Measurements from ENCODE around the gene NF2.

The NF2 gene

GRCh38 chr22:29723766-29724165 is 120.3 kb downstream of the NF2 start:
- no peak for DNase-seq (ENCODE audit: low read depth)

GRCh38 chr22:29724843-29725242 is 121.4 kb downstream of the NF2 start:
- DNase-seq (ENCODE audit: low read depth), result no peak

- no peak for DNase-seq (ENCODE audit: low read depth)
Measured at GRCh38 chr22:29726106-29726505, 122.7 kb downstream of the NF2 start.

- no peak for DNase-seq (ENCODE audit: low read depth)
Measured at GRCh38 chr22:29726512-29727130, 123.2 kb downstream of the NF2 start.

GRCh38 chr22:29727131-29727523 is 123.7 kb downstream of the NF2 start:
- peak; percentile 21 for DNase-seq (ENCODE audit: low read depth)

GRCh38 chr22:29729161-29729560 is 125.7 kb downstream of the NF2 start:
- no peak for DNase-seq (ENCODE audit: low read depth)

GRCh38 chr22:29731058-29731850 is 127.8 kb downstream of the NF2 start:
- no peak for DNase-seq (ENCODE audit: low read depth)

- no peak for DNase-seq (ENCODE audit: low read depth)
Measured at GRCh38 chr22:29732883-29733282, 129.4 kb downstream of the NF2 start.

GRCh38 chr22:29733362-29734201 is 130.1 kb downstream of the NF2 start:
- no peak for DNase-seq (ENCODE audit: low read depth)

GRCh38 chr22:29734406-29734805 is 131.0 kb downstream of the NF2 start:
- DNase-seq (ENCODE audit: low read depth), result no peak

GRCh38 chr22:29734838-29735237 is 131.4 kb downstream of the NF2 start:
- DNase-seq (ENCODE audit: low read depth), result no peak

GRCh38 chr22:29735416-29735815 is 132.0 kb downstream of the NF2 start:
- DNase-seq (ENCODE audit: low read depth), result no peak

- no peak for DNase-seq (ENCODE audit: low read depth)
Measured at GRCh38 chr22:29737251-29738117, 134.1 kb downstream of the NF2 start.

- DNase-seq (ENCODE audit: low read depth), result no peak
Measured at GRCh38 chr22:29738118-29738815, 134.8 kb downstream of the NF2 start.

- DNase-seq (ENCODE audit: low read depth), result no peak
Measured at GRCh38 chr22:29739346-29739875, 136.0 kb downstream of the NF2 start.

- DNase-seq (ENCODE audit: low read depth), result no peak
Measured at GRCh38 chr22:29740216-29740615, 136.8 kb downstream of the NF2 start.

GRCh38 chr22:29741926-29742325 is 138.5 kb downstream of the NF2 start:
- no peak for DNase-seq (ENCODE audit: low read depth)

- DNase-seq (ENCODE audit: low read depth), result no peak
Measured at GRCh38 chr22:29742326-29742725, 138.9 kb downstream of the NF2 start.

GRCh38 chr22:29744902-29745301 is 141.5 kb downstream of the NF2 start:
- peak; percentile 75 for DNase-seq (ENCODE audit: low read depth)

GRCh38 chr22:29747832-29748231 is 144.4 kb downstream of the NF2 start:
- DNase-seq (ENCODE audit: low read depth), result no peak
